HCT116 (cell line): Measurements from ENCODE around the gene CHD2. TPM values are rescaled to one million over a fixed set of nuclear protein-coding genes. Genes with fewer than 3 reads are reported as not detected.

ENCODE experiments used
- ATAC-seq: fragments of 200-7000 bp; cut with Tn5 transposase; 2 replicates; pipeline ENCODE4 v1.9.1; 2020; ENCODE audit warnings: mild to moderate bottlenecking, moderate library complexity
- BruUV-seq: library from RNA; stranded (reverse); fragments of 400-500 nt; replicated peaks from 2 replicates; lab custom pipeline; 2021; lab: Mats Ljungman, UMichigan
- CTCF ChIA-PET: fragments of 300-600 bp; sonication (Branson Sonifier 250); formaldehyde crosslinking; loops from one replicate; lab custom pipeline; 2021; ENCODE audit warnings: antibody characterized with exemption; lab: Charles Lee
- POLR2A ChIA-PET: fragments of 300-600, 350-600 bp; sonication (Branson Sonifier 250); formaldehyde crosslinking; loops from one replicate; lab custom pipeline; 2021; ENCODE audit warnings: antibody characterized with exemption; lab: Charles Lee
- RAD21 ChIA-PET, 2 experiments: fragments of 300-600 bp; sonication (Branson Sonifier 250); formaldehyde crosslinking; loops; one replicate each; lab custom pipeline; 2023; ENCODE audit warnings: low total read pairs in 2 of 2; ENCODE audit not compliant: uncharacterized antibody in 2 of 2, unreplicated experiment in 2 of 2, low non-redundant PET in 1 of 2; lab: Charles Lee
- DNase-seq: peaks from one replicate; pipeline ENCODE4 v3.0.0-alpha.2; 2010; ENCODE audit warnings: low read depth, low spot score
- H2AFZ ChIP-seq: fragments of 200-600 bp; shearing (Covaris generic), sonication (generic); 2 replicates; pipeline ENCODE4 v1.6.1; 2017; ENCODE audit warnings: low read depth, mixed run types, mixed read lengths, antibody characterized with exemption, low read length; ENCODE audit not compliant: poor library complexity, severe bottlenecking
- H3K27ac ChIP-seq: 2 replicates; pipeline ENCODE4 v1.5.1; 2012; ENCODE audit warnings: low read depth, low read length
- H3K27me3 ChIP-seq: fragments of 200-600 bp; sonication (generic); 2 replicates; pipeline ENCODE4 v1.6.1; 2016; ENCODE audit warnings: mixed run types, low read length, mixed read lengths; ENCODE audit not compliant: insufficient read depth
- H3K36me3 ChIP-seq, 2 experiments: fragments of 200-500 bp in 1 of 2; fragments of 200-600 bp in 1 of 2; sonication (Bioruptor generic) in 1 of 2; sonication (generic) in 1 of 2; 2 replicates each; pipeline versions ENCODE4 v1.5.1 to v1.6.1; 2014 to 2016; ENCODE audit warnings: low read length in 2 of 2, inconsistent platforms in 1 of 2, mixed read lengths in 1 of 2, mixed run types in 1 of 2; ENCODE audit not compliant: insufficient read depth in 2 of 2, control insufficient read depth in 1 of 2
- H3K4me1 ChIP-seq, 2 experiments: fragments of 200-600 bp in 1 of 2; sonication (generic) in 1 of 2; 2 replicates each; pipeline versions ENCODE4 v1.5.1 to v1.6.1; 2012 to 2017; ENCODE audit warnings: low read length in 2 of 2, inconsistent platforms in 1 of 2, mild to moderate bottlenecking in 1 of 2, mixed read lengths in 1 of 2, mixed run types in 1 of 2, moderate library complexity in 1 of 2; ENCODE audit not compliant: insufficient read depth in 2 of 2, control insufficient read depth in 1 of 2
- H3K4me2 ChIP-seq: fragments of 200-600 bp; sonication (generic); 2 replicates; pipeline ENCODE4 v1.6.1; 2017; ENCODE audit warnings: mixed run types, low read length, mixed read lengths
- H3K4me3 ChIP-seq, 2 experiments: fragments of 200-600 bp in 1 of 2; sonication (generic) in 1 of 2; replicated peaks in 1 of 2; 2 replicates each; pipeline ENCODE4 v1.5.1; 2011 to 2016; ENCODE audit warnings: low read length in 2 of 2, control low read depth in 1 of 2, low read depth in 1 of 2, mild to moderate bottlenecking in 1 of 2, mixed read lengths in 1 of 2, mixed run types in 1 of 2
- H3K79me2 ChIP-seq: fragments of 200-600 bp; sonication (generic); 2 replicates; pipeline ENCODE4 v1.6.1; 2017; ENCODE audit warnings: mild to moderate bottlenecking, mixed run types, low read length, moderate library complexity, mixed read lengths; ENCODE audit not compliant: insufficient read depth
- H3K9ac ChIP-seq: fragments of 200-600 bp; sonication (generic); 2 replicates; pipeline ENCODE4 v1.6.1; 2016; ENCODE audit warnings: low read length, mixed read lengths
- H3K9me2 ChIP-seq: fragments of 200-600 bp; sonication (generic), shearing (Covaris generic); 2 replicates; pipeline ENCODE4 v1.6.1; 2017; ENCODE audit warnings: mixed run types, mild to moderate bottlenecking, moderate library complexity; ENCODE audit not compliant: insufficient read depth
- H3K9me3 ChIP-seq, 2 experiments: fragments of 200-500 bp in 1 of 2; fragments of 200-600 bp in 1 of 2; sonication (Bioruptor generic) in 1 of 2; sonication (generic) in 1 of 2; 2 replicates each; pipeline ENCODE4 v1.6.1; 2014 to 2017; ENCODE audit warnings: low read length in 2 of 2, mixed read lengths in 2 of 2, inconsistent platforms in 1 of 2, low read depth in 1 of 2, mild to moderate bottlenecking in 1 of 2, mixed run types in 1 of 2, moderate library complexity in 1 of 2; ENCODE audit not compliant: control insufficient read depth in 1 of 2, insufficient read depth in 1 of 2
- H4K20me1 ChIP-seq: fragments of 200-600 bp; sonication (generic), shearing (Covaris generic); 2 replicates; pipeline ENCODE4 v1.6.1; 2017; ENCODE audit warnings: mixed run types, mild to moderate bottlenecking, moderate library complexity; ENCODE audit not compliant: insufficient read depth
- ATF3 ChIP-seq: IDR thresholded peaks from 2 replicates; pipeline ENCODE4 v1.6.1; 2012
- CBX3 ChIP-seq: IDR thresholded peaks from 2 replicates; pipeline ENCODE4 v1.6.1; 2012; ENCODE audit warnings: low read depth
- EZH2 ChIP-seq: fragments of 200-600 bp; sonication (generic); IDR thresholded peaks from 2 replicates; pipeline ENCODE4 v1.6.1; 2017; ENCODE audit warnings: antibody characterized with exemption, mixed run types
- FOSL1 ChIP-seq: IDR thresholded peaks from 2 replicates; pipeline ENCODE4 v1.6.1; 2012; ENCODE audit warnings: low read depth
- MAX ChIP-seq: IDR thresholded peaks from 2 replicates; pipeline ENCODE4 v1.6.1; 2012
- POLR2A ChIP-seq: IDR thresholded peaks from 2 replicates; pipeline ENCODE4 v1.7.0; 2011; ENCODE audit warnings: borderline replicate concordance; ENCODE audit not compliant: insufficient read depth, insufficient read length; ENCODE audit errors: extremely low read depth
- POLR2AphosphoS5 ChIP-seq: IDR thresholded peaks from 2 replicates; pipeline ENCODE4 v1.6.1; 2011; ENCODE audit warnings: mild to moderate bottlenecking, low read depth, low read length, moderate library complexity
- SRF ChIP-seq: IDR thresholded peaks from 2 replicates; pipeline ENCODE4 v1.6.1; 2012; ENCODE audit warnings: low read depth
- TCF7L2 ChIP-seq: IDR thresholded peaks from 2 replicates; pipeline ENCODE4 v1.7.0; 2011; ENCODE audit warnings: borderline replicate concordance, inconsistent platforms; ENCODE audit not compliant: insufficient read depth, insufficient read length; ENCODE audit errors: extremely low read depth
- intact Hi-C: fragments of 100-400 bp; cut with micrococcal nuclease; formaldehyde crosslinking; loops from 2 replicates; pipeline ENCODE4 v1.10.0; 2022
- total RNA-seq: library from RNA; stranded (reverse); gene quantifications from one replicate; pipeline ENCODE4 v1.2.1, GENCODE V29; 2021; ENCODE audit not compliant: unreplicated experiment

CHD2 gene
- total RNA-seq, 1 experiment from 2014 or later: 116 TPM

GRCh38 chr15:93057618-93058017 is 157.5 kb downstream of the CHD2 start:
- TF ChIP-seq POLR2AphosphoS5: no peak
- TF ChIP-seq ATF3: no peak
- no peak for TF ChIP-seq TCF7L2
- TF ChIP-seq MAX: no peak
- TF ChIP-seq CBX3: no peak
- TF ChIP-seq SRF: no peak
- TF ChIP-seq EZH2: no peak
- no peak for TF ChIP-seq POLR2A
- TF ChIP-seq, all 23 proteins: peak for 0
- no peaks in the 10 kb centered on the region for H3K79me2 ChIP-seq
- CTCF ChIA-PET: no interaction called here

GRCh38 chr15:93058128-93058527 is 158.0 kb downstream of the CHD2 start:
- Histone ChIP-seq H3K4me2 (no peak overlapping the region), H3K4me1 (peaks cover 6 to 7% of the 10 kb centered on the region in 2 experiments), H3K36me3 (no peaks in the 10 kb centered on the region), H3K27me3 (no peaks in the 10 kb centered on the region), H3K27ac (no peak overlapping the region), H3K9me3 (no peaks in the 10 kb centered on the region), H3K9me2 (no peaks in the 10 kb centered on the region), H2AFZ (no peak overlapping the region), H3K4me3 (no peak overlapping the region), H3K9ac (no peak overlapping the region), H4K20me1 (no peaks in the 10 kb centered on the region), H3K79me2 (no peaks in the 10 kb centered on the region)
- CTCF ChIA-PET: no interaction called here
- DNase-seq (no peak), ATAC-seq (no peak)
- BruUV-seq: no TSS peak
- RAD21 ChIA-PET: no interaction called here
- TF ChIP-seq FOSL1: no peak
- POLR2A ChIA-PET: no interaction called here
- intact Hi-C loops: no loop called here

More at GRCh38 chr15:93057618-93058017, 157.5 kb downstream of the CHD2 start:
- POLR2A ChIA-PET: no interaction called here
- Histone ChIP-seq H3K9me3 (no peaks in the 10 kb centered on the region), H2AFZ (no peak overlapping the region), H4K20me1 (no peaks in the 10 kb centered on the region), H3K4me2 (no peak overlapping the region), H3K9me2 (no peaks in the 10 kb centered on the region), H3K4me1 (peaks cover 6% of the 10 kb centered on the region in 2 experiments), H3K9ac (no peak overlapping the region), H3K27ac (no peak overlapping the region), H3K4me3 (no peak overlapping the region), H3K36me3 (no peaks in the 10 kb centered on the region), H3K27me3 (no peaks in the 10 kb centered on the region)
- BruUV-seq: no TSS peak
- DNase-seq (no peak), ATAC-seq (no peak)
- RAD21 ChIA-PET: no interaction called here
- intact Hi-C loops: no loop called here
